Skeletal muscle satellite cell (primary cell): ENCODE results near the gene GNAI3. TPM values are rescaled to one million over a fixed set of nuclear protein-coding genes. Genes with fewer than 3 reads are reported as not detected.

Source experiments
- H3K27me3 ChIP-seq: 2 replicates; pipeline ENCODE4 v1.7.0; 2013; ENCODE audit warnings: low read length; ENCODE audit not compliant: control insufficient read depth, insufficient read depth
- H3K36me3 ChIP-seq: 2 replicates; pipeline ENCODE4 v1.7.0; 2013; ENCODE audit warnings: mild to moderate bottlenecking, control low read depth, low read length; ENCODE audit not compliant: insufficient read depth
- H3K4me1 ChIP-seq: 2 replicates; pipeline ENCODE4 v1.7.0; 2013; ENCODE audit warnings: low read length; ENCODE audit not compliant: control insufficient read depth, insufficient read depth
- H3K4me2 ChIP-seq: 2 replicates; pipeline ENCODE4 v1.7.0; 2013; ENCODE audit warnings: mild to moderate bottlenecking, low read length
- H3K4me3 ChIP-seq: 2 replicates; pipeline ENCODE4 v1.7.0; 2013; ENCODE audit warnings: low read length
- H3K9ac ChIP-seq: 2 replicates; pipeline ENCODE4 v1.7.0; 2013; ENCODE audit warnings: mild to moderate bottlenecking, low read depth, low read length, moderate library complexity
- H3K9me3 ChIP-seq: replicated peaks from 2 replicates; pipeline ENCODE4 v1.7.0; 2013; ENCODE audit warnings: mild to moderate bottlenecking, control low read depth, low read length
- total RNA-seq: library from RNA; depleted of rRNA; stranded (reverse); fragments of >200 nt; gene quantifications from 2 replicates; pipeline ENCODE4 v1.2.3, GENCODE V29; 2012; rRNA removed

Gene GNAI3
- 15.5 and 16.0 TPM in 2 replicates for total RNA-seq

DNA sequence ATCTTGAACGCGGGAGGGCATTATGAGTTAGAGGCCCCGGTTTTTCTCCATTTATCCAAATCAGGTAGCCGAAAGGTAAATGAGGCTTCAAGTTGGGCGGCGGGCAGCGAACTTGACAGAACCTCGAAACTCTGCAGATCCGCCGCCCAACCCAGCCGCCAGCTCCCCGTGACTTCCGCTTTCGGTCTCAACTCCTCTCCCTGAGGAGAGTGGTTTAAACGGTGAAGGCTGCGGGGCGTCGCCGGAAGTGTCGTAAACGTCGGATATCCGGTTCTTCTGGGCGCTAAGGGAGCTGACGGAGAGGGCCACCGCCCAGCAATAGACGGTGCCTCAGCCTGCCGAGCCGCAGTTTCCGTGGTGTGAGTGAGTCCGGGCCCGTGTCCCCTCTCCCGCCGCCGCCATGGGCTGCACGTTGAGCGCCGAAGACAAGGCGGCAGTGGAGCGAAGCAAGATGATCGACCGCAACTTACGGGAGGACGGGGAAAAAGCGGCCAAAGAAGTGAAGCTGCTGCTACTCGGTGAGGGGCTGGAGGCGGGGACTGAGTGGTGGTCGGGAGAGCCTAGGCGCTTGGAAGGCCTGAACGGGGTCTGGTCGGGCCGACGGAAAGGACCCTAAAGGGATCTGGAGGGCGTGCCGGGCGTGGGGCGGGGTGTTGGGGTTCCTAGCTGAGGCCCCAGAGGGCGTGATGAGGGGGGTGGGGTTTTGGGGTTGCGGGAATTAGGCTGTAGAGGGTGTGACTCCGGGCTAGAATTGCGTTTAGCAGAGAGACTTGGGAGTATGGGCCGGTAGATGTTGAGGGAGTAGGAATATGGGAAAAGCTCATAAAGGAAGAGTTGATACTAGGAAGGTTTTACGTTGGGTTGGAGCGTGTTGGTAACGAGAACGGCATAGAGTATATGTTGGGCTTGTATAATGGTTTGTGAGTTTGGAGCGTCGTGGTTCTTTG, at the start of gene GNAI3:
GNAI3 (plus strand) TSS at position 295 of the 947 bp plus-strand sequence; CDS start at position 401, 106 bp downstream.
- Histone ChIP-seq H3K9me3 (no peaks in the 10 kb centered on the region), H3K4me1 (peaks cover 30% of the 10 kb centered on the region), H3K27me3 (no peaks in the 10 kb centered on the region), H3K9ac (peak within 1 kb of the TSS; percentile 99), H3K36me3 (peaks cover 3% of the 10 kb centered on the region), H3K4me3 (peak within 1 kb of the TSS; percentile 99), H3K4me2 (peak within 1 kb of the TSS; percentile 92)

DNA sequence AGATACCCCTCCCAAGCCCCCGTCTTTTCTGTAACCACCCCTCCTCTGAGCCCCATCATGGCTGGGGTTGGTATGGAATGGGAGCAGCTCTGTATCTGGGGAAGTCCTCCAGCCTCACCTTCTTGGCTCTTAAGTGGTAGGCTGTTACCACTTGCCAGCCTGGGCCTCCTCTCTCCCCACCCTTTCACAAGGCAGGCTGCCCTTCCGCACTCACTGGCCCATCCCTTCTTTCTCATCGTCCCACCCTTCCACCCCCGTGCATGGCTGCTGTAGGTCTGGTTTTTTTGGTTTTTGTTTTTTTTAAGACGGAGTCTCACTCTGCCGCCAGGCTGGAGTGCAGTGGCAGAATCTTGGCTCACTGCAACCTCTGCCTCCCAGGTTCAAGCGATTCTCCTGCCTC, 49.3 kb upstream of the GNAI3 start:
- Histone ChIP-seq H3K4me3 (no peak overlapping the region), H3K4me2 (peak overlapping the region; percentile 30), H3K9ac (no peak overlapping the region), H3K4me1 (peaks cover 26% of the 10 kb centered on the region), H3K9me3 (no peaks in the 10 kb centered on the region), H3K36me3 (peaks cover 31% of the 10 kb centered on the region), H3K27me3 (no peaks in the 10 kb centered on the region)

DNA sequence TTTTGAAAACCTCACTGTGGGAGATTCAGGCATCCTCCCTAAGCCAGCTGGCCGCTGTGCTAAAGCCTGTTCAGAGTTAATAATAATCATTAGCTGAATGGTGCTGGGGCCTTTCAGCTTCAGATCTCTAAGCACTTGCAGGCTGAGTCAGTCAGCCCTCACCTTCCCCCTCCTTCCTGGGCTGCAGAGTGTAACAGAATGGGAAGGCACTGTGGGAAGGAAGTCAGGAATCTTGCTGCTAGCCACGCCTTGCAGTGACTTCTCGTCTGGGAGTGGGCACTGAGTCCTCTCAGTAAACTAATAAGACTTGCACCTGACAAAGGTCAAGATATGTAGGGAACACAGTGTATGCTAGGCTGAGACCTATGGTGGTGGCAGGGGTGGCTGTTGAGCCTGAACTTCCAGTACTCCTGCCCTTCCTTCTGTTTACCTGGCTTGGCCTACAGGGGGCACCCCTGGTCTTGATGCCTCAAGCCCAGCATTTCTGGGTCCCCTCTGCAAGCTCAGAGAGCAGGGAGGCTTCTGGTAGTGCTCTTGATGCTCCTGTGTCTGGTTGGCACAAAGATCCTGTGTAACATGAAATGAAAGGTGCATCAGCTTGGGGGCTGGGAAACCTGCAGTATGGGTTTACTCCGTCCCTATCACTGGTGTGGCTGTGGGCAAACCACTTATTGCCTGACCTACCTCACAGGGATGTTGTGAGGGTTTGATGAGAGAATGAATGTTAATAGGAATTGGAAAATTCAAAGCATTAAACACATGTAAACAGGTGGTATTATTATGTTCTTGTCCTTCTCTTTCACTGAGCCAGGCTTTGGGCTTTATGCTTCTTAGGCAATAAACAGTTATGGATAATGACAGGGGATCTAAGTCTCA, 48.5 kb upstream of the GNAI3 start:
- no peak overlapping the region for H3K4me2 ChIP-seq
- H3K9ac ChIP-seq, result no peak overlapping the region
- H3K4me1 ChIP-seq, result peaks cover 21% of the 10 kb centered on the region
- peaks cover 31% of the 10 kb centered on the region for H3K36me3 ChIP-seq
- H3K9me3 ChIP-seq, result no peaks in the 10 kb centered on the region
- H3K4me3 ChIP-seq, result no peak overlapping the region
- no peaks in the 10 kb centered on the region for H3K27me3 ChIP-seq

DNA sequence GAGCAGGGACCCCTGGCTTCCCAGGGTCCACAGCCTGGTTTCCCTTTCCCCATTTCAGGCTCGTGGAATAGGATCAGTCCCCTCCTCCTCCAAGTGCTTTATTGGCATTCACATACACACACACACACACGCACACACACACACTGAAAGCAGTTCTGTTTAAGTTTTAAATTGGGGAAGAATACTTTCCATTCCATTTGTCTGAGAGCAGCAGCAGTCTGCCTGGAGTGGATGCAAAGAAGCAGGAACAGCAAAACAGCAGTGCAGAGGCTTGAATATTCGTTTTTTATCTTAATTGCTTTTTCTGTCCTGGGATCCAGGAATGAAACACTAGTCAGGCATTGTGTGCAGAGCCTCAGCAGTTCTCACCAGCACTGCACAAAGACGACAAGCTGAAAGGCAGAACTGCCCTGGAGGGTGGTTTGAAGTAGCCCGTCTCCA, 47.5 kb upstream of the GNAI3 start:
- Histone ChIP-seq H3K27me3 (no peaks in the 10 kb centered on the region), H3K4me1 (peaks cover 18% of the 10 kb centered on the region), H3K36me3 (peaks cover 26% of the 10 kb centered on the region), H3K9me3 (no peaks in the 10 kb centered on the region), H3K9ac (no peak overlapping the region), H3K4me3 (no peak overlapping the region), H3K4me2 (no peak overlapping the region)

DNA sequence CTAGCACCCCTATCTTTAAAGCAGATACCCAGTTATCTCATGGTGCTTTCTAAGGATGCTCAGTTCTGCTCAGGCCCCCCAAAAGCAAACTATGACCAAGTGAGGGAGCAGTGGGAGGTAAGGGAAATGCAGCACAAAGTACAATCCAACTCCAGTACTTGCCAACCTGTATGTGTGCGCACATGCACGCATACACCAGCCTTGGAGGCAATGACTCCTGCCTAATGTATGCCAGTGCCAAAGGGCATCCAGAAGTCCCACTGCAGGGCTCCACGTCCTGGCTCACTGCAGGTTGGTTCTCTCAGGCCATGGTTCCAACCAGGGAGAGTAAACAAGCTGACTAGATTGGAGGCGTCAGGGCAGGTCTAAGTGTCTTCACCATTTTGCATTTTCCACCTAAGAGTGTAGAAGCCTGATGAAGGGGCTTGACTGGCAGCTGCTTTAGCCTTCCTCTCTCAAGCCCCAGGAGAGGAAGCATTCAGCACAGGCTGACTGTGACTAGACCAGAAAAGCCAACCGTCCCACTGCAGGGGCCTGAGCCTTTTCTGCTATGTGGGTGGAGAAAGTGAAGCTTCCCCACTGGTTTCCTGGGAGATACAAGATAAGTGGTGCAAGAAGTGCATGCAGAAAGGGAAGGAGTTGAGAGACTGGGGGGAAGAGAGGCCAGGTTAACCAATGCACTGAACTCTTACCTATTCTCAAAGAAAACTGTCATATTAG, 46.6 kb upstream of the GNAI3 start:
- Histone ChIP-seq H3K4me3 (no peak overlapping the region), H3K9me3 (no peaks in the 10 kb centered on the region), H3K4me2 (no peak overlapping the region), H3K9ac (no peak overlapping the region), H3K36me3 (peaks cover 18% of the 10 kb centered on the region), H3K4me1 (peaks cover 18% of the 10 kb centered on the region), H3K27me3 (no peaks in the 10 kb centered on the region)

DNA sequence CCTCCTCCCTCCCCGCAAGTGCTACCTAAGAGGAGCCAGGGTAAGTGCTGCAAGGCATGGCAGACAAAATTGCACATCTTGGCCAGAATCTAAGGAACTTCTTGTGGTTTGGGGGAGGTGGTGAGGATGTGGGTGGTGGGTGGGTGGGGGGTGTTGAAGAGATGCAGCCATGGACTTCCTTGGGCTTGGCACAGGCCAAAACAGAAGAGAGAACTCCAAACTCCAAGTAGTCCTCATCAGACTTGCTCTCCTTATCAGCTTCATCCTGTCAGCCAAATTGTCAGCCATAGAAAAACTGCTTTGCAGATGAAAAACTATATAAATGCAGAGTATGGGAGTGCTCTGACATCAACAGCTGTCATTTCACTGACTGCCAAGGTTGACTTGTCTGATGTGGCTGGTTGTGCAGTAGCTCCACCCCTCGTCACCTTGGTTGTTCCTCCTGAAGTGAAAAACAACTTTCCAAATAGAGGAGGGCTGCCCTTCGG, 46.0 kb upstream of the GNAI3 start:
- Histone ChIP-seq H3K9me3 (no peaks in the 10 kb centered on the region), H3K36me3 (peaks cover 16% of the 10 kb centered on the region), H3K27me3 (peaks cover 4% of the 10 kb centered on the region), H3K4me3 (no peak overlapping the region), H3K4me1 (peaks cover 18% of the 10 kb centered on the region), H3K4me2 (no peak overlapping the region), H3K9ac (no peak overlapping the region)

DNA sequence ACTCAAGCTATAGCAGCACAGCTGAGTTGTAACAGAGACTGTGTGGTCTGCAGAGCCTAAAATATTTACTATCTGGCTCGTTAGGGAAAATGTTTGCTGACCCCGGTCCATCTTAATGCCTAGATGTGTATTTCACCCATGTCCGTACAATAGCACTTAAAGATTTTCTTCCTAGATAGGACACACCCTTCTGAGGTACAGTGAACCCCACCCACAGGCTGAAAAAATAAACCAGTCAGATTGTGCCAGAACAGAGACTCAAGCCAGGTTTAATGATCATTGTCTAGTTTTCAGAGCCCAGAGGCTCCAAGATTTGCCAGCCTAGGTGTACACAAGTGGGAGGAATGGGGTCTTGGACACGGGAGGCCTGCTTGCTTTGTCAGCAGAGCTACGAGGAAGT, 44.5 kb upstream of the GNAI3 start:
- no peak overlapping the region for H3K4me2 ChIP-seq
- peaks cover 20% of the 10 kb centered on the region for H3K27me3 ChIP-seq
- no peak overlapping the region for H3K4me3 ChIP-seq
- no peak overlapping the region for H3K9ac ChIP-seq
- H3K36me3 ChIP-seq, result peaks cover 11% of the 10 kb centered on the region
- no peaks in the 10 kb centered on the region for H3K9me3 ChIP-seq
- peaks cover 9% of the 10 kb centered on the region for H3K4me1 ChIP-seq

DNA sequence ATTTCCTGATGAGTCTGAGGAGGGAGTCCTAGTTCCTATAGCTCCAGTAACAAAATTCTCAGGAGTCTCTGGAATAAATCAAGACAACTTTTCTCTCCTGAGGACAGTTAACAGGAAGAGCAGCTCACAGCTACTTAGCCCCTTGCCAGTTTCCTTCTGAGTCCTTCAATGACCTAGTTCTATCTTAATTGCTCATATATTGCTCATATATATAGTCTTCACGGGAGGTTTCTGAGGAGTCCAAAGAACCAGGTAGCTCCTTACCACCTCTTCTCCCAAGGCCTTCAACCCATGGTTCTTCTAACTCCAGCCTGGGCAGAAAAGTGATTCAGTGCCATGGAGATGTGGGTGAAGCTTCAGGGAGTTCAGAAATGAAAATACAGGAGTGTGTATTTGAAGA, 43.4 kb upstream of the GNAI3 start:
- H3K9ac ChIP-seq, result no peak overlapping the region
- peaks cover 4% of the 10 kb centered on the region for H3K4me1 ChIP-seq
- H3K27me3 ChIP-seq, result peaks cover 24% of the 10 kb centered on the region
- H3K4me2 ChIP-seq, result no peak overlapping the region
- no peak overlapping the region for H3K4me3 ChIP-seq
- no peaks in the 10 kb centered on the region for H3K9me3 ChIP-seq
- H3K36me3 ChIP-seq, result peaks cover 11% of the 10 kb centered on the region

DNA sequence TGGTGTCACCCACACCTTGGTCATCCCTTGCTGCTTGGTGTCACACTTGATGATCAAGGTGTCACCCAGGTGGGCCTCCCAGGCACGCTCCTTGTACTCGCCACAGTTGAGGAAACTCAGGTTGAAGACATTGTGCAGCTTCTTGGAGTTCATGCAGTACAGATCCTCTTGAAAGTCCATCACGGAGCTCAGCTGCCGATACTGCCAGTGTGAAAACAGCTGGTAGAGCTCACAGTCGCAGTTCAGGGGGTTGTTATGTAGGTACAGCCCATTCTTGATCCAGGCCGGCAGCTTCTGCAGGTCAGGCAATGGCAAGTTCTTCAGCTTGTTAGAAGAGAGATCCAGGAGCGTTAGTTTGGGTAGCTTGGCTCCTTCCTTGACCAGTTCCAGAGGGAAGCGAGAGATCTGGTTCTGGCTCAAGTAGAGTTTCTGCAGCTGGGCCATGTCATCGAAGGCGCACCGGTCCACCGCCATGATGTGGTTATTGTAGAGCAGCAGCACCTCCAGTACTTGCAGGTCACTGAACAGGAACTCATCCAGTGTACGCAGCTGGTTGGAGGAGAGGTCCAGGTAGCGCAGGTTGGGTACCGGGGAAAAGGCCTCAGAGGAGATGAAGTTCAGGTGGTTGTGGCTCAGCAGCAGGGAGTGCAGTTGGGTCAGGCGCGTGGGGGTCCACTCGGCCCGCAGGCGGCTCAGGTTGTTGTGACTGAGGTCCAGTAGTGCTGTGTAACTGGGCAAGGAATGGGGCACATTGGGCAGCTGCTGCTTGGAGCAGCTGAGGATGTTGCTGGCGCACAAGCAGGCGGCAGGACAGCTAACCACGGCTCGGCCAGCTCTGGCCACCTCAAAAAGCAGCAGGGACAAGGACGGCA, 40.2 kb upstream of the GNAI3 start:
- no peaks in the 10 kb centered on the region for H3K9me3 ChIP-seq
- H3K4me2 ChIP-seq, result no peak overlapping the region
- H3K27me3 ChIP-seq, result peaks cover 40% of the 10 kb centered on the region
- no peak overlapping the region for H3K9ac ChIP-seq
- no peaks in the 10 kb centered on the region for H3K36me3 ChIP-seq
- peaks cover 9% of the 10 kb centered on the region for H3K4me1 ChIP-seq
- H3K4me3 ChIP-seq, result no peak overlapping the region

DNA sequence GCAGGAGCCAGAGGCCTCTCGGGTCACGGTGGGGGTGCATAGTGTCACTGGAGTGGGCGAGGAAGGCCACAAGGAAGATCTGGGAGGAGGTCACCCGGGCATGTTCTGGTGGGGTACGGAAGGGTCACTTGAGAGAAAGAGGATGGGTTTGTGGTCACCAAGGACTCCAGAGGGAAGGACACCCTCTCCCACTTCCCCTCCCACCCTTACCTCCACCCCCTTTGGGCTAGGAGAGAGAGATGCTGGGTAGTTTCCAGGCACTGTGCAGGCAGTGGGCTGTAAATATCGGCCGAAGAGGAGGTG, 39.6 kb upstream of the GNAI3 start:
- no peaks in the 10 kb centered on the region for H3K36me3 ChIP-seq
- H3K9me3 ChIP-seq, result no peaks in the 10 kb centered on the region
- no peak overlapping the region for H3K9ac ChIP-seq
- peaks cover 40% of the 10 kb centered on the region for H3K27me3 ChIP-seq
- peak overlapping the region; percentile 95 for H3K4me2 ChIP-seq
- no peak overlapping the region for H3K4me3 ChIP-seq
- peaks cover 9% of the 10 kb centered on the region for H3K4me1 ChIP-seq
